Right forelimb (tissue), 1 donor: ENCODE measurements around the gene KCNIP3.

Experiments
- DNase-seq: peaks from one replicate; pipeline ENCODE4 v3.0.0-alpha.2; 2018

KCNIP3 gene

DNA sequence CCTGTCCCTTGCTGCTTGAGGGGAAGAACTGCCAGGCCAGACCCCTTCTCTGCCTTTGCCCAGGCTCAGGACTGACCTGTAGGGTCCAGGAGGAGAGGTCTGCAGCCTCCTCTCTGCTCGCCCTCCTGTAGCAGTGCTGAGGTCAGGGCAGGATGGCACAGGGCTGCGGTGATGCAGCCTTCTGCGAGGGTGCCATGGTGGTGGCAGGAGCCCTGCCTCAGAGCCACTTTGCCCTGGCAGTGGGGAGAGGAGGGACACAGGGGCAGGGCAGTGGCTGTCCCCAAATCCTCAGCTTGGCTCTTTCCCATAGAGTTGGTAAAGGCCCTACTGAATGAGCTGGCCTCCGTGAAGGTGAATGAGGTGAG, 22.0 kb upstream of the KCNIP3 start:
- no peak for DNase-seq

DNA sequence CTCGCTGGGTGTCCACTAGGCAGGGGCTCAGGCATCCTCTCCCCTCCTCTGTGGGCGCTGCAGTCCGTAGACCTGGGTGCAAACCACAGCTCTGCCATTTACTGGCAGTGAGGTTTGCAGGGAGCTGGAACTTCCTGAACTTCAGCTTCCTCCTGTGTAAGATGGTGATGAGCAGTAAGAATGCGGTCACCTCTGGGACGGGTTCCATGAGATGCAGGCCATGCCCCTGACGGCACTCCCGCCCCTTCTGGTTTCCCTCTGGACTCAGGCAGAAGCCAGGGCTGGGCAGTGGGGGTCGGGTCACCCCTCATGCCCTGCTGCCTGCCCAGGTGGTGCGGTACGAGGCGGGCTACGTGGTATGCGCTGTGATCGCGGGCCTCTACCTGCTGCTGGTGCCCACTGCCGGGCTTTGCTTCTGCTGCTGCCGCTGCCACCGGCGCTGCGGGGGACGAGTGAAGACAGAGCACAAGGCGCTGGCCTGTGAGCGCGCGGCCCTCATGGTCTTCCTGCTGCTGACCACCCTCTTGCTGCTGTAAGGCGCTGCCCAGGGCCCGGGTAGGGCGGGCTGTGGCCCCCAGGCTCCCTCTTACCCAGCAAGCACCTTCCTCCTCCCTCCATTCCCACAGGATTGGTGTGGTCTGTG, 21.4 kb upstream of the KCNIP3 start:
- DNase-seq, result no peak

DNA sequence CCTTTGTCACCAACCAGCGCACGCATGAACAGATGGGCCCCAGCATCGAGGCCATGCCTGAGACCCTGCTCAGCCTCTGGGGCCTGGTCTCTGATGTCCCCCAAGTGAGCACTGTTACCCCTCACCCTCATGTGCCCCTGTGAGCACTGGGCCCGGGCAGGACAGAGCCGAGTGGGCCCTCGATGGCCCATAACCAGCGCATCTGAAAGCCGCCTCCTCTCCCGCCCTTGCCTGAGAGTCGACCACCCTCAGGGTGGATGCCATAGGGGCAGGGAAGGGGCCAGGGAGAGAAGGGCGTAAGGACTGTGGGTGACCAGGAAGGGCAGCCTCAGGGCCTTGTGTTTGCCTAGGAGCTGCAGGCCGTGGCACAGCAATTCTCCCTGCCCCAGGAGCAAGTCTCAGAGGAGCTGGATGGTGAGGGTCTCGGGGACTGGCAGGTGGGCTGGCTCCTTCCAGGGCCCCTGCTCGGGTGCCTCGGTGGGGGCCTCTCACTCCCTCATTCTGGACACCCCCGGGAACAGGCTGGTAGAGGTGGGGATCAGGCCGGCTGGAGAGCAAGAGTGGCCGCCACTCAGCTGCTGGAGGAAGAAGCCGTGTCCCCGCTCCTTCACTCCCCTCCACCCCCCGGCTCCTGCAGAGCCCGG, 20.8 kb upstream of the KCNIP3 start:
- DNase-seq, result no peak

DNA sequence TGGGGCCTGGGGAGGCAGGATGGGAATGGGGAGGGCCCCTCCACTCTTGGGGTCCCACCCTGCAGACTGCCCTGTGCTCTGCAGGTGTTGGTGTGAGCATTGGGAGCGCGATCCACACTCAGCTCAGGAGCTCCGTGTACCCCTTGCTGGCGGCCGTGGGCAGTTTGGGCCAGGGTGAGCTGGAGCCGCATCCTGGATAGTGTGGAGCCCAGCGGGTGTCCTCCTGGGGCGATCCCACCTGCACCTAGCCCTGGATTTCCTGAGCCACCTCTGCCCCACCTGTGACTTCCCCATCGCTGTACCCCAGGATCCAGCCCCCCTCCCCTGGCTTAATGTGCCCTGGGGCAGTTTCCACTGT, 20.3 kb upstream of the KCNIP3 start:
- no peak for DNase-seq

DNA sequence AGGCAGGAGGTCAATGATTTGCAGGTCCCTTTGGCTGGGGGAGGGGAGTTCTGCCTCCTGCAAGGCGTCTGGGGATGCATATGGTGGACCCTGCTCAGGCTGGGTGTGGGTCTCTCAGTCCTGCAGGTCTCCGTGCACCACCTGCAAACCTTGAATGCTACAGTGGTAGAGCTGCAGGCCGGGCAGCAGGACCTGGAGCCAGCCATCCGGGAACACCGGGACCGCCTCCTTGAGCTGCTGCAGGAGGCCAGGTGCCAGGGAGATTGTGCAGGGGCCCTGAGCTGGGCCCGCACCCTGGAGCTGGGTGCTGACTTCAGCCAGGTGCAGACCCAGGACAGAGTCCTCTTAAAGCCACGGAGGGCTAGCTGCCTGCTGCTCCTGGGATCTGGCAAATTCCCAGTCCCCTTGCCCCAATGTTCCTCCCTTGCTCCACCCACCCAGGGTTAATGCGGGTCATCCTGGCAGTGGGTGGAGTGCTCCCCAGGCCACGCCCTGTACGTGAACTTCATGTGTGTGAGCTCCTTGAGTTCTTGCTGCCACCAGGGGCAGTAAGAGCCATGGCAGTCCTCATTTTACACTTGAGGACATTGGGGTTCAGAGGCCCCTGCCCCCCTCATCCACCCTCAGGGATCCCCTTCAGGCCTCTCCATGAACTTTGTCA, 19.8 kb upstream of the KCNIP3 start:
- no peak for DNase-seq

DNA sequence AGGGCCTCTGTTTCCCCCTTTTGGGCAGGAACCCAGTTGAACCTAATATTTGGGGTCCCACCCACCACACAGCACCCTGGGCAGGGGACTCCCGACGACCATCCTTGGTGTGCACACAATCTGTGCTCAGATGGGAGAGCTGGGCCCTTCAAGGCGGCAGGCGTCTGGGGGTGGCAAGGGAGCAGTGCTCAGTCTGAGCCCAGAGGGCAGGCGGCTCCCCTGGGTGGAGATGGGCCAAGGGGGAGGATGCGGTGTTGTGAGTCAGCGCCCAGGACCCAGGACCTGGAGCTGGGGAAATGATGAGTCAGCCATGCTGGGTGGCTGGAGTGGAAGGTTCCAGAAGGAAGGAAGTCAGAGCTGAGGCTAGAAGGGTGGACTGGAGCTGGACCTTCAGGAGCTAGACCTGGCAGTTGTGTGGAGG, 19.1 kb upstream of the KCNIP3 start:
- no peak for DNase-seq

DNA sequence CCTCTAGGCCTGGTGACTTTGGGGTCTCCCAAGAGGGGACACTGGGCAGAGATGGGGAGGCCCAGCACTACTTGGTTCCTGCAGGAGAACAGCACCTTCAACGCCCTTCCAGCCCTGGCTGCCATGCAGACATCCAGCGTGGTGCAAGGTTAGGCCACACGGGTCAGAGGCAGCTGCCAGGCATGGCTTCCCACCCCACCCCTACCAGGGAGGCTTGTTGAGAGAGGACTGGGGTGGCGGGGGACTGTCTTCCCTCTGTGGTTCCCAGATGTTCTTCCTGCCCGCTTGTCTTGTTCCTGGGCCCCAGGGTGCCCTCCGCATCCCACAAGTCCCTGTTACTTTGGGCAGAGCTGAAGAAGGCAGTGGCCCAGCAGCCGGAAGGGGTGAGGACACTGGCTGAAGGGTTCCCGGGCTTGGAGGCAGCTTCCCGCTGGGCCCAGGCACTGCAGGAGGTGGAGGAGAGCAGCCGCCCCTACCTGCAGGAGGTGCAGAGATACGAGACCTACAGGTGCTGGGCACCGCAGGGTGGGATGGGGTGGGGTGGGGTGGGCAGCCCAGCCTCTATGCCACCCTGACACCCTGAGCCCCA, 18.4 kb upstream of the KCNIP3 start:
- DNase-seq, result no peak

DNA sequence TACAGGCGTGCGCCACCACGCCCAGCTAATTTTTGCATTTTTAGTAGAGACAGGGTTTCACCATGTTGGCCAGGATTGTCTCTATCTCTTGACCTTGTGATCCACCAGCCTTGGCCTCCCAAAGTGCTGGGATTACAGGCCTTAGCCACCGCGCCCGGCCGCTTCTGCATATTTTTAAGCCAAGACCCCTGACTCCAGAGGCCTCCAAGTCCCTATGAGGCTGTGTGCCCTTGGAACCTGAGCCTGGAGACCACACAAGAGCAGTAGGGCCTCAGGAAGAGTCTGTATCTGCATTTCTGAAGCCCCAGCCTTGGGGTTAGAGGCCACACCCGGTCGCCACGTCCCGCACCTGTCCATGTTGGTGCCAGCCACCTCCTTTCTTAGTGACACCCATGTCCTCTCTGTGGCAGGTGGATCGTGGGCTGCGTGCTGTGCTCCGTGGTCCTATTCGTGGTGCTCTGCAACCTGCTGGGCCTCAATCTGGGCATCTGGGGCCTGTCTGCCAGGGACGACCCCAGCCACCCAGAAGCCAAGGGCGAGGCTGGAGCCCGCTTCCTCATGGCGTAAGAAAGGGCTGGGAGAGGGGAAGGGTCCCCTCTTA, 17.6 kb upstream of the KCNIP3 start:
- no peak for DNase-seq

DNA sequence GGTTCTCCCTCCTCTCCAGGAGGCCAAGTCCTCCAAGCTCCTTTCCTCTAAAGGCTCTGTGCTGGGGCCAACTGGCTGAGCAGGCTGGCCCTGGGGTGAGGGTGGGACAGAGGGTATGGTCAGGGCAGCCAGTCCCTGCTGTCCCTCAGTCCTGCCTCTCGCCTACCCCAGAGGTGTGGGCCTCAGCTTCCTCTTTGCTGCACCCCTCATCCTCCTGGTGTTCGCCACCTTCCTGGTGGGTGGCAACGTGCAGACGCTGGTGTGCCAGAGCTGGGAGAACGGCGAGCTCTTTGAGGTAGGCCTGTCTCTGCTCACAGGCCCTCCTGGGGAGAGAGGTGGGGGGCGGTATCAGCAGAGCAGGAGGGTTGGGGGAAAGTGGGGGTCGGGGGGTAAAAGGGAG, 16.1 kb upstream of the KCNIP3 start:
- DNase-seq, result no peak

DNA sequence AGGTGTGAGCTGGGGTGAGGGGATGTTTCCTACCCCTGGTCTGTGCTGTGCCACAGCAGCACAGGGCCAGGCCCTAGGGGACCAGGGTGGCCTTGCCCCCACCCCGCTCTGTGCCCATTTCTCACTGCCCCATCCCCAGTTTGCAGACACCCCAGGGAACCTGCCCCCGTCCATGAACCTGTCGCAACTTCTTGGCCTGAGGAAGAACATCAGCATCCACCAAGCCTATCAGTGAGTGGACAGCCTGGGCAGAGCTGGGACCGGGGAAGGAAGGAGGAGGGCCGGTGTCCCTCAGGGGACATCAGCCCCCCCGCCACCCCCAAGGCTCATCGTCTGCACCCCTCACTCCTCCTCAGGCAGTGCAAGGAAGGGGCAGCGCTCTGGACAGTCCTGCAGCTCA, 15.4 kb upstream of the KCNIP3 start:
- DNase-seq, result no peak

DNA sequence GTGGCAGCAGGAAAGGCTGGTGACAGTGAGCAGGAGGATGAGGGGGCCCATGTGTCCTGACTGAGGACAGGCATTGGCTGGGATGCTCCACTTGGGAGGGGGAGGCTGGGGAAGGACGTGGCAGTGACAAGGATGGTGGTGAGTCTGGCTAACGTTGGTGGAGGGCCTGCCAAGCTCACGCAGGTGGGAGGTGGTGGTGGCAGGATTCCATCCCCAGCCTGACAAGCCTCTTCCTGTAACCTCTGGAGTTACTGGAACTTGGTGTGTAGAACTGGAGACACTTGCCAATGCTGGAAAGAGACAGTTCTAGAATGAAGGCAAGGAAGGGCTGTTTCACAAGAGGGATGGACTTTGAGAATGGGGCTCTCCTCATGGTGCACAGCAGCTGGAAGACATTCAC, 14.7 kb upstream of the KCNIP3 start:
- DNase-seq, result no peak

DNA sequence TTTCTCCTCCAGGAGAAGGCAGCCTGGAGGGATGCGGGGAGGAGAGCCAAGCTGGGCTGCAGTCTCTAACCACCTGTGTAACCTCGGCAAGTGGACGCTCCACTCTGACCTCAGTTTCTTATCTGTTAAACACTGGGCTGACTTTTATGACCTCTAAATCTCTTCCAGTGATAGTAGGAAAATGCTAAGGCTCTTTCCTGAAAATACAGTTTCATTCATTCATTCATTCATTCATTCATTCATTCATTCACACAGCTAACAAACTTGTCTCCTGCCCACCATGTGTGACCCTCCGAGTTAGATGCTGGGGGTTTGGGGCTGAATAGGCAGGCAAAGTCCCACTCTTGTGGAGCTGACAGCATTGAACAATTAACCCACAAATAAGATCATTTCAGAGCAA, 13.6 kb upstream of the KCNIP3 start:
- DNase-seq, result no peak

DNA sequence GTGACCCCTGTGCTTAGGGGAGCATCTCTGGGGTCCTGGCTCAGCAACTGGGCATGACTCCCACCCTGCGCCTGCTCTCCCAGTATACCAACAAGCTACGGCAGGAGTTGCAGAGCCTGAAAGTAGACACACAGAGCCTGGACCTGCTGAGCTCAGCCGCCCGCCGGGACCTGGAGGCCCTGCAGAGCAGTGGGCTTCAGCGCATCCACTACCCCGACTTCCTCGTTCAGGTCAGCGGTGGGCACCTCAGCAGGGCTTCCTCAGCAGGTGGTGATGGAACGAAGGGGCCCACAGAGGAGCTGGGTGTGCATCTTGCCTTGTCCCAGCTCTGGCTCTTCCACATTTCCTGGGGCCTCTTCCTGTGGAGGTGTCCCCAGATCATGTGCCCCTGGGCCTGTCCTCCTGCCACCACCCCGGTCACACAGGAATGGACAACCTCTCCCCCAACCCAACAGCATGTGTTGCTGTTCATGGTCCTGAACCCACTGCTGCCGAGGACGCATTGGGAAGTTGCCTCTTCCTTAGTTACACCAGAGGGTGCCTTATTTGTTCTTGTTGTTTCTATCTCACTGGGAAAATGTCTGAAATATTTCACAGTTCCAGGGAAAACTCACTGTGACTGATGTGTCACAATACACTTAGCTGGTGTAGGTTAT, 12.1 kb upstream of the KCNIP3 start:
- no peak for DNase-seq

DNA sequence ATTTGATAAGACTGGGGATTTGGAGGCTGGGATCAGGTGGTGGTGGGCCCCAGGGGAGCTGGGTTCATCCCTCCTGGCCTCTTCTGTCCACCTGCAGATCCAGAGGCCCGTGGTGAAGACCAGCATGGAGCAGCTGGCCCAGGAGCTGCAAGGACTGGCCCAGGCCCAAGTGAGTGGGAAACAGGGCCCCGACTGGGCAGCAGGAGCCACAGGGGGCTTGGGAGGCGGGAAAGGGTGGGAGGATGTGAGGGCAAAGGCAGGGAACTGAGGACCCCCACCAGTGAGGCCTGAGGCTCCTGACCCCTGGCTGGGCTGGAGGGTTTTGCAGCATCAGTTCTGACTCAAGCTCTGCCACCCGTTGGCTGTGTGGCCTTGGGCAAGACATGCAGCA, 11.6 kb upstream of the KCNIP3 start:
- DNase-seq, result no peak

DNA sequence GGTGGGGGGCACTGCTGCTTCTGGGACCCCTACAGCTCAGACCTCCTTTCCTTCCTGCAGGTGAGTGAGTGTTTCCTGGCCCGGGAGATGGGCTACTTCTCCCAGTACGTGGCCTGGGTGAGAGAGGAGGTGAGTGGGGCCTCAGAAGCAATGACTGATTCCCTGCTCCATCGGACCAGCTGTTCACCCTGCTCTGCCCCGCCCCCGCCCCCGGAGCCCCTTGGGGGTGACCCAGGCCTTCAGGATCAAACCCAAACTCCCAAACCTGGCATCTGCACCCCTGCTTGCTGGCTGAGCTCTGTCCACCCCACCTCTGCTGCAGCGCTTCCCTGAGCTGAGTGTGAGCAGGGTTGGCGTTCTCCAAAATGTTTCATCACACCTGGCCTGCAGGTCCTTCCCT, 9.8 kb upstream of the KCNIP3 start:
- DNase-seq, result no peak

DNA sequence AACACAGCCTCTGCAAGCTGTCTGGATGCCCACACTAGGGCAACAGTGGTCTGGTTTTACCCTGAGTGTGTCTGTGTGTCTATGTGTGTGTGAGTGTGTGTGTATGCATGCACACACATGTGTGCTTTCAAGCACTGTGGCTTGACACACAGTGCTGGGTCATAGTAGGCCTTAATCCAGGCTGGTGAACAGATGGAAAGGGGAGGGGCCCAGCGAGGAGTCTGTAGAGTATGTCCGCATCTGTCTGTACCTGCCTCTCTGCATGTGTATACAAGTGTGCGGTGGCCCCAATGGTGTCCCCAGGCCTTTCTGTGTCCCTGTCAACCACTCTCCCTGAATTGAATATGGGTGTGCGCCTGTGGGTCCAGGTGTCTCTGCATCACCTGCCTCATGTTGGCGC, 9.3 kb upstream of the KCNIP3 start:
- no peak for DNase-seq

DNA sequence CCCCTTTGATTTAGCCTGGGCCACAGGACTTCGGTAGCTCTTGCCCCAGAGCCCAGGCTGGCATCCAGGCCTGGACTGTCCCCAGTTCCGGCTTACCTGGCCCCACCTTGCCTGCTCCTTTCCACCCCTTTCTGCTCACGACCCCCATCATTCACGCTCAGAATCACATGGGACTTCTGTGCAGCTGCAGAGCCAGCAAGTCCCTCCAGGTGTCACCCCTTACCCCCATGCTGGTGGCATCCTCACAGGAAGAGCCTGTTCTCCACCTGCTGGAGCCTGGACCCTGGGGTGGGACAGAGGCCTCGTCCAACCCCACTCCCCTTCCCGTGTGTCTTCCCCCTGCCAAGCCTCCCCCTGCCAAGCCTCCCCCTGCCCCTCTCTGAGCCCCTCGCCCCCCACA, 7.9 kb upstream of the KCNIP3 start:
- no peak for DNase-seq

DNA sequence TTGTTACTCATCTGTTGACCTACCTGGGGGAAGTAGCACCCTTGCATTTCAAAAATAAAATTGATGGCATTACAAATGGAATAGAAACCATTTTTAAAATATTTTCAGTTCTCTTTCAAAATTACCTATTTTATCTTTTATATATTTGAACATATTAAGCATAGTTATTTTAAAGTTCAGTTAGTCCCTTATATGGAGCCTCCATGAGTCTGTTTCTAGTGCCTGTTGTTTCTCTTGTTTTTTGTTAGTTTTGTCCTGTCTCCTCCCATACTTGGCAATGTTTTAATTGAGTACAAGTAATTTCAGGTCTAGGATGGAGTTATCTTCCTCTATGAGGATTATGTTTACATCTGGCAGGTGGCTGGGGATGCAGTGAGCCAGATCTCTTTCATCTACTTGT, 5.9 kb upstream of the KCNIP3 start:
- no peak for DNase-seq

DNA sequence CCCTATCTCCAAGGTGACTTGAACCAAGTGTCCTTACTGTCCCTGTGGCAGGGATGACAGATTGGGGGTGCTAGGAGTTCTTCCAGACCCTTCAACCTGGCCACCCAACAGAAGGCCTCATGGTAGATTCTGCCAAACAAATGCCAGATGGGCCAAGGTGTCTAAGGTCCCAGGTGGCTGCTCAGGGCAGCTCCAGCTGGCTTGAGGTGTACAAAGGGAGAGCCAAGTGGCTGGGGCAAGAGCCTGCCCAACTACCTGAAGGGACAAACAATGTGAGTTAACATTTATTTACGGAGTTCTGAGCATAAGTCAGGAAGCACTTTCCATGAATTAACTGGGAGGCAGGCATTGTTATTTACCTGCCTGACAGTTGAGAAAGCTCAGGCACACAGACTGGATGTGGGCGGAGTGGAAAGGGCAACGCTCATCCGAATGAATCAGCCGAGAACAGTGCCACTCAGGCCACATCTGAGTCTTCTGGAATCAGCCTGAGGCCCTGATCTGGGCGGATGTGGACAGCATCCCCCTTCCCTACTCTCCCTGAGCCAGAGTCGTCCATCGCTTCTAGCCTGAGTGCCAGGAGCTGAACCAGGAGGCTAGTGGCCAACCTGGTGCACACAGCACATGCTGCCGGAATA, 4.4 kb upstream of the KCNIP3 start:
- no peak for DNase-seq

DNA sequence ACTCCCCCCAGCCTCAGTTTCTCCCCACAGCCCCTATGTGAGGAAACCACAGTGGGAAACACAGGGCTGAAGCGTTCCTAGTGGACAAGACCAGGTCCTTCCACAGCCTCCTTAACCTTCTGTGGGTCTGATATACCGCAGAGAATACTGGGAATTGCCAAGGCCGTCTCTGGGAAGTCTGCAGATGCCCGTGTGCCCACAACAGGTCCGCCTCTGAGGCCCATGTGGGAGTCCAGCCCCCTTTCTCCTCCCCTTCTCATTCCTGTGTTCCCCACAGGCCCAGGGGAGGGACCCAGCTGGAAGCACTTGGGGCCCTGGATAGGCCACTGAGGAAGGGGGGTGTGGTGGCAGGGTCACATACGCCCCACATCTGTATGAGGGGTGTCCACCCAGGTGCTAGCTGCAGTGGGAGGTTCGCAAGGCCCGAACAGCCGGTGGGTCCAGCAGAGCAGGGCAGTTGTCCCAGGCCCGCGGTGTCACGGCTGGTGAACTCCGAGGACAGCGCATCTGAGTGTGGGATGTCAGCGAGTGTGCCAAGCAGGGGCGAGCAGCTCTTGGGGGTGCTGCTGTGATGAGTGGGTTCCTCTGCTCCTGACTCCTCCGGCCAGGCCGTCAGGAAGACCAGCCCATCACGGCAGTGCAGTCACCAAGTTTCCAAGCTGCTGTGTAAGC, 2.4 kb upstream of the KCNIP3 start:
- DNase-seq, result no peak

DNA sequence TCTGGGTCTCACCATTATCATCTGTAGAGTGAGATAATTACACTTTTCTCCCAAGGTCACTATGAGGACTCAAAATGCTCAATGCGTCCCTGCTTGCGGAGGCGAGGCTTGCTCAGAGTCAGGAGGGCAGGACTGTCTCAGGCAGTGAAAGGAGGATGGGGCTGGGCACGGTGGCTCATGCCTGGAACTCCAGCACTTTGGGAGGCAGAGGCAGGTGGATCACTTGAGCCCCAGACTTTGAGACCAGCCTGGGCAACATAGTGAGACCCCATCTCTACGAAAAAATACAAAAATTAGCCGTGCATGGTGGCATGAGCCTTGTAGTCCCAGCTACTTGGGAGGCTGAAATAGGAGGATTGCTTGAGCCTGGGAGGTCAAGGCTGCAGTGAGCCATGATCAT, 1.8 kb upstream of the KCNIP3 start:
- DNase-seq, result no peak

DNA sequence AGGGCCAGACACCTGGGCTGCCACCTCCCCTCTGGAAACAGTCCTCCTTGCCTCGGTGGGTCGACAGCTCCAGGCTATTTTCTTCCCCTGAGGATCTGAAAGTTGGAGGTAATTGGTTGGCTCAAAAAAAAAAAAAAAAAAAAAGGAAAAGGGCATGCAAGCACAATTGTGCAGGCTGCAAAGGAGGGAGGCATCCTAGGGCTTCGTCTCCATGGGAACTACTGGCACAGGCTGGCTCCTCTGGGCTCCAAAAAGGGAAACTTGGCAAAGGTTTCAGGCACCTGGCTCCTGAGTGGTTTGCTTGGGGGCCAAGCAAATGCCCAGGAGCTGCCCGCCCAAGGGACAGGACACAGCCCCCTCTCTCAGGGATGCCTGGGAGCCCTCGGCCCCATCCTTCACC, 1.1 kb upstream of the KCNIP3 start:
- no peak for DNase-seq
